ENCODE results near the gene ERH. TPM values are rescaled to one million over a fixed set of nuclear protein-coding genes. Genes with fewer than 3 reads are reported as not detected.
"Not testable (repeated sequence)": the region's sequence is repeated elsewhere in the genome, so short reads cannot be mapped to it uniquely, and the experiment has no call there.

The ERH gene
- total RNA-seq, 1 experiment from 2014 or later, result 177 TPM

DNA sequence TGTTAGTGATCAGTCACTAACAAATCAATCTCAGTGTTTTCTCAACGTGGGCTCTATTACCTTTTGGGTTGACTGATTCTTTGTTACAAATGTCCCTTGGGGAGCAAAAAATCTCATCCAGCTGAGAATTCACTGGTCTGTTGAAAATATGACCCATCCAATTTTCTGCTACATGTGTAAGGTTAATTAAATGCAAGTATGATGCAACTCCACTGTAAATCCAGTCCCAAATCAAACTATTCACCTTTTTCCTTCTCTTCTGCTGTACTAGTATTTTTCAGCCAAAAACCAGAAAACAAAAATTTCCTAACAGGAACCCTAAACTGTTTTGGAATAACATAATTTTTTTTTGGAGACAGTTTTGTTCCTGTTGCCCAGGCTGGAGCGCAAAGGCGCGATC, 2.2 kb downstream of the ERH start:
- no peak for DNase-seq (ENCODE audit: low spot score)

DNA sequence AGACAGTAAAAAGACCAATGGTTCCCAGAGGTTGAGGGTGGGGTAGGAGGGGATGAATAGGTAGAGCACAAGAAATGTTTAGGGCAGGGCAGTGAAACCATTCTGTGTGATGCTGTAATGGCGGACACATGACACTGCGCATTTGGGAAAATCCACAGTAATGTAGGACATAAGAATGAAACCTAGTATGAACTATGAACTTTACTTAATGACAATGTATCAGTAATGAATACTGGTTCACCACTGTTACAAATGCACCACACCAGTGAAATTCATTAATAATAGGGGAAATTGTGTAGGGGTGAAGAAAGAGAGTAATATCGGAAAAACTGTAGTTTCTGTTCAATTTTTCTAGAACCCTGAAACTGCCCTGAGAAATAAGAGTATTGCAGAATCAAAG, 5.6 kb downstream of the ERH start:
- no peak for DNase-seq (ENCODE audit: low spot score)

DNA sequence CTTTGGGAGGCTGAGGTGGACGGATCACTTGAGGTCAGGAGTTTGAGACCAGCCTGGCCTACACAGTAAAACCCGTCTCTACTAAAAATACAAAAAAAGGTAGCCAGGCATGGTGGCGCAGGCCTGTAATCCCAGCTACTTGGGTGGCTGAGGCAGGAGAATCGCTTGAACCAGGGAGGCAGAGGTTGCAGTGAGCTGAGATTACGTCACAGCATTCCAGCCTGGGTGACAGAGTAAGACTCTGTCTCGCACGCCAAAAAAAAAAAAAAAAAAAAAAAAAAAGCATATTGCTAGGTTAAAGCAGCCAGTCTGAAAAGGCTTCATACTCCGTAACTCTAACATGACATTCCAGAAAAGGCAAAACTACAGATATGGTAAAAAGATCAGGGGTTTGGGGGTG, 6.7 kb downstream of the ERH start:
- DNase-seq (ENCODE audit: low spot score), result not testable (repeated sequence)

DNA sequence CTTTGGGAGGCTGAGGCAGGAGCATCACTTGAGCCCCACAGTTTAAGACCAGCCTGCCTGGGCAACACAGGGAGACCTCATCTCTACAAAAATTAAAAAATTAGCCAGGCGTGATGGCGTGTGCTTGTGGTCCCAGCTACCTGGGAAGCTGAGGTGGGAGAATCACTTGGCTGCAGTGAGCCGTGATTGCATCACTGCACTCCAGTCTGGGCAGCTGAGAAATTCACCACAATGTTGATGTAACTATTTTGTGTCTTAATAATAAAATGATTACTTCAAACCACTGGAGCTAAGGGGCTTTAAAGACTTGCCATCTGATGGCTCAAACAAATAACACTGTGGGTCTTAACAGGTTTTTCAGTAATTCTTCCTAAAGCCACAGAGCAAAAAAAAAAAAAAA, 10.8 kb downstream of the ERH start:
- no peak for DNase-seq (ENCODE audit: low spot score)

DNA sequence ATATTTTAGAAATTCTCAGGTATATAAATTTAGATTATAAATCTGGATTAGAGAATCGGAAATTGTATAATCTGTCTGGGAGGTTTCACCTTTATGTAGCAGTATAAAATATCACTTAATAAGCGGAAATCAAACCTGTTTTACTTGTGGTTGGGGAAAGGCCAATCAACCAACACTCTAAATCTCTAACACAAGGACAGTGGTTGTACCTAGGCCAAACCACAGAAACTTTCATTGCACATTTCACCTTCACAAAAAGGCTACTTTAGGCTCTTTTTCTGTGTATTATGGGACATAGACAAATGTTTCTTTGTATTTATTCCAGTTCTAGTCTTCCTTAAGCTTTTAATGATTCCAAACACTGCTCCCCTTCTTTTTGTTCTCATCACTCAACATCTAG, 19.8 kb downstream of the ERH start:
- DNase-seq (ENCODE audit: low spot score), result no peak

DNA sequence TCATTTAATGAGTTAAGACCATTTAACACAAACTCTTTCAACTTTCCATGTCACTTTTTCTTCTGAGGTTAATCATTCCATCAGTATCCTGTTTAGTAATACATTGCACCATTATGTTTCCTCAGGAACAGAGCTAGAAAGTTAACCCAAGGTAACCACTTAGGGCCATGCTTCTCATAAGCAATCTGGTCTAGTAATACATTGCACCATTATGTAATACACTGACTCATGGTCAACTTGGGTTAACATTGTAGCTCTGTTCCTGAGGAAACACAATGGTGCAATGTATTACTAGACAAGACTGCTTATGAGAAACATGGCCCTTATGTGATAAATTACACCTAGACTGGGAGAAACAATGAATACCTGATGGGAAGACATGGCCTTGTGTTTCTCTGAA, 21.7 kb downstream of the ERH start:
- DNase-seq (ENCODE audit: low spot score), result no peak

DNA sequence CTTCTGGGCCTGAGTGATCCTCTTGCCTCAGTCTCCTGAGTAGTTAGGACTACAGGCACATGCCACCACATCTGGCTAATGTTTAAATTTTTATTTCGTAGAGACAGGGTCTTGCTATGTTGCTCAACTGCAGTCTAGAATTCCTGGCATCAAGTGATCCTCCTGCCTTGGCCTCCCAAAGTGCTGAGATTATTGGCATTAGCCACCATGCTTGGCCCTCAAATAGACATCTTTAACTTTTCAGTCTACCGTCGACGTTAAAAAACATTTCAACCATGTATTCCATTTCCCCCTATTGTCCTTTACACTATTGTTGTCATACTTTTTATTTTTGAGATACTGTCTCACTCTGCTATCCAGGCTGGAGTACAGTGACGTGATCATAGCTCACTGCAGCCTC, 22.4 kb downstream of the ERH start:
- DNase-seq (ENCODE audit: low spot score), result no peak

DNA sequence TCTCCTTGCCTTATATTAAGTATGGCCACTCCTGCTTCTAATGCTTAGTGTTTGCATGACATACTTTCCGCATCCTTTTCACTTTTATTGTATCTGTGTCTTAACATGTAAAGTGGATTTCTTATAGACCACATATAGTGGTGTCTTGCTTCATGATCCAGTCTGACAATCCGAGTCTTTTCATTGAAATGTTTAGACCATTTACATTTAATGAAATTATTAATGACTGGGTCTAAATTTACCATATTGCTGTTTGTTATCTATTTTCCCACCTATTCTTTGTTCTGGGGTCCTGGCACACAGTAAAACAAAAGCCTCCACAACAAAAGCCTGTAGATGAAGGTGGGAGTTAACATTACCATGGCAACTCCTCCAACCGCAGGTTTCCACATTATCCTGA, 22.9 kb downstream of the ERH start:
- no peak for DNase-seq (ENCODE audit: low spot score)

DNA sequence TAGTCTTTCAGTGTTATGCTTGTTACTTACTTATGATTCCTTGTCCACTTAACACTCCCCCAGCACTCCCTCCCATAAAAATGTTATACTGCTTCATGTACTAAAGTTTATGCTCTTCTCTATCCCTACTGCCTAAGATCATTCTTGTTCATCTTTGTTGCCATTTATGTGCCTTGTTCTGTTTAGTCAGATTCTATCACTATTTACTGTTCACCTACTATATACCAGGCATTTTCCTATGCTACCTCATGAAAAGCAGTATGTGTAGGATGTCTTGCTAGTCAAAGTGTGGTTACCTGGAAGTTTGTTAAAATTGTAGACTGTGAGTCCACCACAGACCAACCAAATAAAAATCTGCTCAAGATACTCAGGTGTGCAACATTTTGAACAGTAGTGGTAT, 23.9 kb downstream of the ERH start:
- DNase-seq (ENCODE audit: low spot score), result no peak

DNA sequence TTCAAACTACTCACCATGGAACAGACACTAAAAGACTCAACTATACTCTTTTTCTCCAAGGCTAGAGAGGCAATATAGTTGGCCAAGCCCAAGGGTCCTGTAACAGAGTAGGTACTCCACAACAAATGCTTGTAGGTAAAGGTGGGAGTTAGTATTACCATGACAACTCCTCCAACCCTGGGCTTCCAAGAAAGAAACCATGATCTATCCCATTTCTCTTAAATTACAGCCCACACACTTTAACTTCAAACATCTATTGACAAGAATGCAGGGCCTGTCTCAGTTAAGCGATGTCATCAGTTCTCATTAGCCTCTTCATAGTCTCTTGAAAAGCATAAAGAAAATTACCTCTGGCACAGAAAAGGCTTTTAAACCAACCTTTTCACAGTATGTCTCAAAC, 25.0 kb downstream of the ERH start:
- DNase-seq (ENCODE audit: low spot score), result no peak

DNA sequence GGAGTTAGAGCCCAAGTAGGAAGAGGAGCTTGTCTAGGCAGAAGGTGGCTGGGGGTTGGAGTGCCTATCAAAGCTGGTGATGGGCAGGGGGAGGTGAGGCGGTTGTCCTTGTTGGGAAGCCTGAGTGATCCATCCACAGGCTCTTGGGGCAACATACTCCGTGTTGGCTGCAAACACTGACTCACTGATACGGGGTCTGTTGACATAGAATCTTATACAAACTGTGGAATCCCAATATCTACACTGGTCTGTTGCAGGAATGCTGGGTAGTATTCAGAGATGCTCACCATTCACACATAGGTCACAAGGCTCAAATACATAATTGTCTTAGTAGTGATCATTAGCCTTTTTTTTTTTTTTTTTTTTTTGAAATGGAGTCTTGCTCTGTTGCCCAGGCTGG, 26.0 kb downstream of the ERH start:
- DNase-seq (ENCODE audit: low spot score), result no peak

DNA sequence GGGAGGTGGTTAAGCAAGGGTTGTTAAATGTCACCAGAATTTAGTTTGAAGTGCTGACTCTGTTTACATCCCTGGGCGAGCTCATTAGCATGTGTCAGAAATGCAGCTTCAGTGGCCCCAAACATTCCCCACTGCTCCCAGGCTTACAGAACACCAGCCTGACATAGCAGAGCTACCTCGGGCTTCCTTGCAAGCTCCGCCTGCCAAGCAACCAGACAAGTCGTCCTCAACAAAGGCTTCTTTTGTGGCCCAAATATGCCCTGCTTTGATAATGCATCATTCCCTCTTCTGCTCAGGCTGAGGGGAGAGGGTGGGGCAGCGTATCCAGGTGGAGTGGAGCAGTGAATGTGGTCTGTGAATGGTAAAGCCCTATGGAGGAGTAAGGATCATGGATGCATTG, 28.0 kb downstream of the ERH start:
- no peak for DNase-seq (ENCODE audit: low spot score)

DNA sequence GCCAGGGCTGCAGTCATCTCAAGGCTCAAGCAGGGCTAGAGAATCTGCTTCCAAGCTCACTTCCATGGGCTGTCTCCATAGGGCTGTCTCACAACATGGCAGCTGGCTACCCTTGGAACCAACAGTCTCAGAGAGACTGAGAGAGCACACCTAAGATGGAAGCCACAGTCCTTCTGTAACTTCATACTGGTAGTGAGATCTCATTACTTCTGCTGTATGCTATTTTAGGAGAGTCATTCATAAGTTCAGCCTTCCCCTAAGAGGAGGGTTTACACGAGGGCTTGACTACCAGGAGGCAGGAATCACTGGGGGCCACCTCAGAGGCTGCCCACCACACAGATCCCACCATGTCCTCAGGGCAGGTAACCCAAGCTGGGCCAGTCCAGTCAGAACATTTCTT, 29.7 kb downstream of the ERH start:
- no peak for DNase-seq (ENCODE audit: low spot score)

DNA sequence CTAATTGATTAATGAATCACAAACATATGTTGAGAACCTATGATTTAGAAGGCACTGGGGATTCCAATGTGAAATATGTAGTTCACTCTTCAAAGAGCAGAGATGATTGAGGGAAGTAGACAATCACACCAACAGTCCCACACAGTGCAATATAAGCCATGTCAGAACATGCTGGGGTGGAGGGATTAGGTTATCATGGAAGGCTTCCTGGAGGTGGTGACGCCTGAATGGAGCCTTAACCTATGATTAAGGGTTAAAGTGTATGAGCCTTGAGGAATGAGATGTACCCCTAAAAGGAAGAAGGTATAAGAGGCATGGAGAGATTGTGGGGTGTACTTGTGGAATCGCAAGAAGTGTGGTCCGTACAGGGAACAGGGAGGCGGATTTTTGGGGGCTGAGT, 31.3 kb downstream of the ERH start:
- no peak for DNase-seq (ENCODE audit: low spot score)

DNA sequence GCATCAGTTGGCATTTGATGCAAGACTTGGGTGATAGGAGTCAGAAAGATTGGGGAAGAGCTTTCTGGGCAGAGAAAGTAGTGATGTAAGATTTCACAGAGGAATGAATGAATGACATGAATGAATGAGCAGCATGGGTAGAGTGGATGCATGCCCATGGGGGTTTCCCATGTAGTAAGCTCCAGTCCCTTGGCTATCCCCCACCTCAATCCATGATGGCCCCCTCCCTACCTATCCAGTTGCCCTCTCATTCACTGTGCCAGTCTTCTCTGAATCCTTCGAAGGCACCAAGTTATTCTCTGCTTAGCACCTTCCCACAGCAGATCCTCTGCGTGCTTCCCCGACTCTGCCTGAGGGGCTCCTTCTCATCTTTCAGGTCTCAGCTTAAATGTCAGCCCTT, 32.0 kb downstream of the ERH start:
- DNase-seq (ENCODE audit: low spot score), result no peak

DNA sequence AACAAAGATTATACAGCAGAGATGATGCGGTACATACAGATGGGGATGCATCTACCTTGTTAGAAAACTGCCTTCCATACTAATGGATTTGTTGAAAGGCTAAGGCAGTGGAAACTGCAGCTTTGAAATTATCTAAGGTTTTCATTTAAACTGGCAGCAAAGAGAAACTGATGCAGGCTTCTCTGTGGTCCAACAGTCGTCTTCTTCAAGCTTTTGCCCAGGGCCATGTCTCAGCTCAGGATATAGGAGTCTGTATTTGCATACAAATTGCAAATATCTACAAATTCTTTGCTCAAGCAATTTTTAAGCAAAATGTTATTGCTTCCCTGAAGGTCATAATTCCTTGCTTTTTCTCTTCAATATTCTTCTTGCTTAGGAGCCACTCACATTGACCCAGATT, 33.7 kb downstream of the ERH start:
- no peak for DNase-seq (ENCODE audit: low spot score)

DNA sequence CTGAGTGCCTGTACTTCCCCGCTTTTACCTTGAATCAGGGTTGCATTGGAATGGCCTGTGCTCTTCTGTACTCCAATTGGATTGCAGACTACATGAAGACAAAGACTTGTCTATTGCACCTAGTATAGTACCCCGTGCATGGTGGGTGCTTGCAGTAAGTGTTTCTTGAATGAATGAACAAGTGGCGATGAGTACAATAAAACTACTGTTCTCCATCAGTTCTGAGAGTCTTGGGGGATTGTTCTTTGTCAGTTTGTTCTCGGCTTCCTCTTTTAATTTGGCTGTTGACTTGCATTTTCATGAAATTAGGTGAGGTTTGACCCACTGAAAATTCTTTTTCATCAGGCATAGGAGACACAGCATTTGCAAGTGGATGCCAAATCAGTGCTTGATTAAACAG, 34.1 kb downstream of the ERH start:
- DNase-seq (ENCODE audit: low spot score), result no peak

DNA sequence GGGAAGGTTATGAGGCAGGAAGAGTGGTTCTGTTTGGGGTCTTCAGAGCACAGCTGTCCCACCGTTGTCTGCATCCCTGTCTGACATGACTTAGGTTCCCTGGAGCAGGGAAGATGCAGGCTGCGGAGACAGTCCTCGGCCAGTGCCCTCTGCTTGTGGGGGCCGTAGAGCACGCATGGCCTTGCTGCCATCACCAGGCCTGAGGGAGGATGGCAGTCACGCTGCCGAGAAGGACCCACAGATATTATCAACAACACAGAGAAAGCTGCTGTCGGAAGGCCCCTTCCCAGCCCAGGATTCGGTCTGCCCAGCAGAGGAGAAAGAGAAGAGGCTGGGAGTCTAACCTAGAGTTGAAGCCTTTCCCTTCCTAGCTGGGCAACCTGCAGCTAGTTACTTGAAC, 35.0 kb downstream of the ERH start:
- no peak for DNase-seq (ENCODE audit: low spot score)

DNA sequence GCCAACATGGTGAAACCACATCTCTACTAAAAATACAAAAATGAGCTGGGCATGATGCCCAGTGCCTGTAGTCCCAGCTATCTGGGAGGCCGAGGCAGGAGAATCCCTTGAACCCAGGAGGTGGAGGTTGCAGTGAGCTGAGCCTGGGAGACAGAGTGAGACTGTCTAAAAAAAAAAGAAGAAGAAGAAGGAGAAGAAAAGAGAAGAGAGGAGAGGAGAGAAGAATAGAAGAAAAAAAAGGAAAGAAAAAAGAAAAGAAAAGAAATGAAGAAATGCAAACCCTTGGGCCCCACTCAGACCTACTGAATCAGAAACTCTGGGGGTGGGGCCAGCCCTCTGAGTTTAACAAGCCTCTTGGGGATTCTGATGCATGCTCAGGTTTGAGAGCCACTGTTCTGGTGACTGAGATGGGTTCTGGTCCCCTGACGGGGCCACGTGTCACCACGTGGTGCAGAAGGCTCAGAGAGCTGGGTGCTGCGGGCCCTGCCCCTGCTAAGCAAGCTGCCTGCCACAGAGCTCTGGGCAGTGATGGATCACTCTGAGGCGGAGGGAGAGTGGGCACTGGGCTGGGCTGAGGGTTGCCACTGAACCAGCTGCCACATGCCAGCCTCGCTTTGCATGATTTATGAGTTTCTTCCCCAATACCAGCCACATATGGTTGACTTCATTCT, 37.5 kb downstream of the ERH start:
- DNase-seq (ENCODE audit: low spot score), result no peak

DNA sequence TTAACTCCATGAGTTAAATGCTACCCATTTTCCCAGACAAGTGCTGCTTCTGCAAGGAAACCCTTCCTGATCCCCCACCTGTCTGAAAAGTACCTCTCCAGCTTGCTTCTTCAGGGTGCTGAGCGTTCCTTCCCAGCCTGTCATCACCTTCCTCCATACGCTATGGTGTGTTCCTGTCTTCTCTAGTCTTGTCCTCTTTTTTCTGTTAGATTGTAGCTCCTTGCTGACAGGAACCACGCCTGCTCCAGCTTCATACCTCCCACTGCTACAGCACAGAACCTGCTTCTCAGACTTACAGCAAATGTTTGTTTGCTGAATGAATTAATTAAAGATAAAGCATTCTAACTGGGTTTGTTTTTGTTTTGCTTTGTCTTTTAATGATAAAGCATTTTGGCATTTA, 39.1 kb downstream of the ERH start:
- DNase-seq (ENCODE audit: low spot score), result no peak

DNA sequence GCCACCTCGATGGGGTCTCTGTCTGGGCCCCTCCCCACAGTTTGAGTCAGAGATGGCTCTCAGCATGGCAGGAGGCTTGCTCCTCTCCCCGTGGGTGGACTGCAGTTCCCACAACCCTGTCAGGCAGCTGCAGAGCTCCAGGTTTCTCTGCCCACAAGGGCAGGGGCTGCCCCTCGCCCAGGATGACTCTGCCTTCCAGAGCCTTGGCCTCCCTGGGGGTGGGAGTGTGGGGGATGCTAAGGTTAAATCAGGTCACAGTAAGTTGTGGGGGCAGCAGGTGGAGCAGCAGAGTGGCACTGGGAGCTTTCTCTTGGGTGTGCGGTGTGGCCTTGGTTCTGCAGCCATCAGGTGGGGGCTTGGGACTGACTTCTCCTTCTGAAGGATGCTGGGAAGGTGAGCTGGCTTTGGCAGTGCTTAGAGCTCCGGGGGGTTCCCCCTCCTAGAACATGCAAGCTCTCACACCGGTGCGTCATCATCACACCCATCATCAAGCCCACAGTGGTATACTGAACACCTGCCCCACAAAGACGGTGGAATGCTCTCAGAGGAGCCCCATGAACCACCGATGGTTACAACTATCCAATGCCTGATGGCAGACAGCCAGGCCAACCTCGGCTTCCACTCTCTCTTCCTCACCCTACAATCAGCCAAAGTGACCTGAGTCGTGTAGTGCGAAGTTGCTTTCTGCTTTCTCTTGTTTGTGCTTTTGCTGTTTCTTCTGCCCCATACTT, 39.7 kb downstream of the ERH start:
- DNase-seq (ENCODE audit: low spot score), result no peak

DNA sequence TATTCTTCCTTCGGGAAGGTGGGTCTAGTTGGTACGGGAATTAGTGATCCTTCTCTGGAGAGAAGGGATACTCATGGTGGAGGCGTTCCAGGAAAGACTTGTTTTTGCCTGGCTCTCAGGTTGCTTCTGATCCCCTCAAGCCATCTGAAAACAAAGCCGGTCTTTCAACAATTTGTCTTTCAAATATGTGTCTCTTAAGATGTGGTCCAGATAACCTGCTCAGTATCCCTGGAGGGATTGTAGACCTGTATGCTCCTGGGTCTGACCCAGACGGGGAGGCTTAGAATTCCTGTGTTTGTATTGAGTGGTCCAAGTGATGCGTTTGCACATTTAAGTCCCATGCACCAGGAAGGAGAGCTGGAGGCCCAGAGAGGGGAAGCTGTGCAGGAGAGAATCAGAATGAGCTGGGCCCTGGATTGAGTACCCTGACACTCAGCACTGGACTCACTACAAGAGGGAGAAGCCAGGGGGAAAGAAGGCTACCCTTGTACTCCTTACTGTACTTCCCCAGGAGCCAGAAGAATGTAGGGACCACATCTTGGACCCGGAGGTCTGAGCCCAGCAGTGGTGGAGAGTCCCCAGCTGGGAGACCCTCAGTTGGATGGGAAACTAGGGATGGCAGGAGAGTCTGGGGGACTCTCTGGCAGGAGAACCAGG, 40.4 kb downstream of the ERH start:
- DNase-seq (ENCODE audit: low spot score), result no peak

DNA sequence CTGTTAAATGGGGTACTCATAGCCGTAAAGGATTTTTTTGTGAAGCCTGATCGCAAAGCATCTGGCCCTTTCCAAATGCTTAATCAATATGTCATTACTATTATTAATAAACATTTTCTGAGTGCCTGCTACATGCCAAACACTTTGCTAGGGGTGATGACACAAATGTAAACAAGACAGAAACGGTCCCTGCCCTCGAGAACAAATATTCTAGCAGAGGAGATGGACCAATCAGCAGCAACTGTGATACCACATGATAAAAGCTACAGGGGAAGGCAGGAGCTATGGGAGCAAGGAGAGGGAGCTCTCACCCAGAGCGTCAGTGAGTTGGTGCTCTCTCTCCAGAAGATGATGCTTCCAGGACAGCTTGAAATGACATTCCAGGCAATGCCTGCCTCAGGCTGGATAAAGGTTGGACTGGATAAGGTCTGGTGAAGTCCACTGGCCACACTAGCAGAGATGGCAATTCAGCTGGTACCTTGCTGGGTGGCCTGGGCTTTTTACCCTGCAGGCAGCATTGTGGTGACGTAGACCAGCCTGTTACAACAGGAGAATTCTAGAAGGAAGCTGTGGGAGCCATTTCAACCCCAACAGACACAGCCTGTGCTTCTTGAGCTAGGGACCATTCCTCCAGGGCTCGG, 41.1 kb downstream of the ERH start:
- DNase-seq (ENCODE audit: low spot score), result no peak

Measured in H4 (cell line).